HG02798 (cell line): ENCODE results near the gene CARD9.
"Not testable (repeated sequence)": the region's sequence is repeated elsewhere in the genome, so short reads cannot be mapped to it uniquely, and the experiment has no call there.

Experiments used
- ATAC-seq: cut with Tn5 transposase; IDR thresholded peaks from one replicate; pipeline ENCODE4 v1.9.1; 2021; ENCODE audit warnings: mild to moderate bottlenecking; ENCODE audit not compliant: unreplicated experiment, poor library complexity

CARD9 gene

GRCh38 chr9:136327304-136327974, 46.0 kb downstream of the CARD9 start, which contains the start of gene GPSM1:
Gene GPSM1, plus strand, starts transcription at chr9:136327539. Its CDS starts 157 bp downstream, at chr9:136327696.
- ATAC-seq = no peak

- no peak for ATAC-seq
Measured at GRCh38 chr9:136326761-136327303, 46.6 kb downstream of the CARD9 start.

GRCh38 chr9:136326061-136326760, 47.3 kb downstream of the CARD9 start:
- no peak for ATAC-seq

GRCh38 chr9:136325358-136325757, 48.1 kb downstream of the CARD9 start:
- no peak for ATAC-seq

- ATAC-seq = no peak
Measured at GRCh38 chr9:136324501-136325300, 48.8 kb downstream of the CARD9 start.

GRCh38 chr9:136323371-136323789, 50.1 kb downstream of the CARD9 start:
- ATAC-seq = no peak

- ATAC-seq = no peak
Measured at GRCh38 chr9:136322756-136323330, 50.6 kb downstream of the CARD9 start.

GRCh38 chr9:136321561-136321960, 51.9 kb downstream of the CARD9 start:
- ATAC-seq = no peak

- ATAC-seq = not testable (repeated sequence)
Measured at GRCh38 chr9:136320972-136321371, 52.5 kb downstream of the CARD9 start.

- ATAC-seq = not testable (repeated sequence)
Measured at GRCh38 chr9:136319955-136320354, 53.5 kb downstream of the CARD9 start.

- ATAC-seq = not testable (repeated sequence)
Measured at GRCh38 chr9:136319244-136319643, 54.2 kb downstream of the CARD9 start.

- no peak for ATAC-seq
Measured at GRCh38 chr9:136318776-136319241, 54.7 kb downstream of the CARD9 start.

- ATAC-seq = no peak
Measured at GRCh38 chr9:136318111-136318775, 55.2 kb downstream of the CARD9 start.

GRCh38 chr9:136317695-136318094, 55.8 kb downstream of the CARD9 start:
- ATAC-seq = no peak

- ATAC-seq = no peak
Measured at GRCh38 chr9:136316896-136317676, 56.4 kb downstream of the CARD9 start.

- no peak for ATAC-seq
Measured at GRCh38 chr9:136316271-136316751, 57.2 kb downstream of the CARD9 start.

- no peak for ATAC-seq
Measured at GRCh38 chr9:136314944-136315343, 58.5 kb downstream of the CARD9 start.

GRCh38 chr9:136314056-136314416, 59.4 kb downstream of the CARD9 start:
- no peak for ATAC-seq
